ENCODE data around the gene TENT5C.
A peak's percentile ranks its signal among the peaks of the same experiment; 100 is the strongest.

The TENT5C gene

DNA sequence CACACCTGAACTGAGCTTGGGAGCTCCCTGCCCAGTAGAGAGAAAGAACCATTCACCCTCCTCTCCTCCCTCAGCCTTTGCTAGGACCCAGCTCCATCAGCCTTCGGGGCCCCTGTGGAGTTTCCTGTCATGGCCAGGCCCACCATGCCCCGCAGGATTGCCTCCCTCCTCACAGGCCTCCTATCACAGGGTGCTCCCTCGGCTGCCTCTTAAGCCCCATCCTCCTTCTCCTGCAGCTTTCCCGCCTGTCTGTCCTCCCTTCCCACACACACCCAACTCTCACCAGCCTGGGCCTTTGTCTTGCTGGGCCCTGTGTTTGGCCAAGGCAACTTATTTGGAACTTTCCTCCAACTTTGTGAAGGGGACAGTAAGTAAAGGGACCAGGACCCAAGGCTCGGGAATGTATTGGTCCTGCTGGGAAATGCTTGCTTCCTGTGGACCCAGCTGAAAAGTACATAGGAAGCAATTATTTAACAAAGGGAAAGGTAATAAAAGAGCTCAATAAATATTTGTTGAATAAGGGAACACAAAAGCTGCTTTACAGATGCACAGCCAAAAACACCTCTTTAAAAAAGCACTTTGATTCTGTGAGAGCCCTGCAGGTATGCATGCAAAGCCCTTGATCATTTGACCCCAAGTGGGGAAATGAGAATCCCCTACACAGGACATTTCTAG lies 31.6 kb upstream of the TENT5C start:
- no peak for DNase-seq

DNA sequence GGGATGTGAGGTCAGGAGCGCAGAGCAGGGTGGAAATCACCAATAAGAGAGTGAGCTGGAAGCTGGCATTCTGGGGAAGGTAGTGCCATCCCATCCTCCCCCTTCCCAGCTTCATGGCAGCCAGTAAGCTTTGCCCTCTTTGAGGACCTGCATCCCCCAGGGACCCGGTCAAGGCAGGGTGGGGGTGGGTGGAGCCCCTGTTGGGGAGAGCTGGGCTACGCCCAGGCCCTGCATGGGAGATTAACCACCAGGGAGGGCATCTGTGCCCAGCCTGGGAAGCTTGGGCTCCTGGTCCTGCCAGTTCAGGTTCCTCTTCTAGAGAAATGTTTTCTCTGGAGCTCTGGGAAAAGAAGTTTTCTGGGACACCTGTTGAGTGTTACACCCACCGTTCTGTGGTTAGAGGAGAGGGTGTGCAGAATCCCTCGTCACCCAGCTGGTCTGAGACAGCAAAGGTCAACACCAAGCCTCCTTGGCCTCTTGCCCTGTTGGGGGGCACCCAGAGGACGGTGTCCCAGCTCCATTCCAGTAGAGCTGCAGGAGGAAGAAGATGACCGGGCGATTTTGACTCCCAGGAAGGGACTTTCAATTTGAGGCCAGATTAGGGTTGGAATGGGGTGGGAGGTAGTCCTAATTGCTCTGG lies 30.1 kb upstream of the TENT5C start:
- DNase-seq, result no peak

DNA sequence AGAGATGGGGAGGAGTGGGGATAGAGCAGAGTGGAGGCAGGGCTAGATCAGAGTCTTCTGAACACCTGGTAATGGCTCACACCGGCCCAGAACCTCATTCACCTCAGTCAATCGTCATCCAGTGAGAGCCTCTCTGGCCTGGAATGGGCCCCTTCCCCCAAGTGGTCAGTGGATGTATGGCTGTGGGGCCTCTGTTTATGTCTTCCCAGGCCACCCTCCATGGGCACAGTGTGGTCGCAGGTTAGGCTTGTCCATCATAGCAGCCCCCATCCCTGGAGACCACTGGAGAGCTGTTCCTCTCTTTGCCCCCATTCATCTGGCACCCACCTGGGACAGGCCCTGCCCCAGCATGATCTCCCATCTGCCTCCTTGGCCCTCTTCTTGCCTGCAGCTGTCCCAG lies 29.6 kb upstream of the TENT5C start:
- no peak for DNase-seq

DNA sequence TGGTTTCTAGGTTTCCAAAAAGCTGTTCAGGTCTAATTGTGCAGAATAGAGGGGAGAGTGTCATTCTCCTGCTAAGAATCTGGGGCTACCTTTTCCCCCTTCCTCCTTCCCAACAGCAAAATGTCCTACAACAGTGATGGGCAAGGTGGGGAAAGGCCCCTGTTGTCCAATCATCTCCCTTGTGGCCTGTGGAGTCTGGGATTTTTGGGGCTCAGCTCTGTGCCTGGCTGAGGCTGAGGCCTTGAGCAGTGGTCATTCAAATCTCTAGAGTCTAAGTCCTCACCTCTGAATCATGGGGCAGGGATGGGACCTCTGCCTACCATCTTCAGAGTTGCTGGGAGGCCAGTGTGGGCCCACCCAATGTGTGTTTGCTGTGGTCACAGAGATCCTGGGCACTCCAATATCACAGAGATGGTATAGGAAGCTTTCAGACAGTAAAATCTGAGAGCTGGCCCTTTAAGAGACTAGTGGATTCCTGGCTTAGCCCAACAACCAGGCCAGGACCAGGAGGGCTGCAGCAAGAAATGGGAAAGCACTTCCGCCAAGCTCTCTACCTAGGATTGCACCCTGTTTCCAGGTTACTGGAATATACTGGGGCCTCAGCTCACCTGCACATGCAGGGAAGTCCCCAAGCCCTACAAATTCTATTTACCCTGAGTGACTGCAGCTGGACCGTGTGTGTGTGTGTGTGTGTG lies 28.5 kb upstream of the TENT5C start:
- no peak for DNase-seq

DNA sequence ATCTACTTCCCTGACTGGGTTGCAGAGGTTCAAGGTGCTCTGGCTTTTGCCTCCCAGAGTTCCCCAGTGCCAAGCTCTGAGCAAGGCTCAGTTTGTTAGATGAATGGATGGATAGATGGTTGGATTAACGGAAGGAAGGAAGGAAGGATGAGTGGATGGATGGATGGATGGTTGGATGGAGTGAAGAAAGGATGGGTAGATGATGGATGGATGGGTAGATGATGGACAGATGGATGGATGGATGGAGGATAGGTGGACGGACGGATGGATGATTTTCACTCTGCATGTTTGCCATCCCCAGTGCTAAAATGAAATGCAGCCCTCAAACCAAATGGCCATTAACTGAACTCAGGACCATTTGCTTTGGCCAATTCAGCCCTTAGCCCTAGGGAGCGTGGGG lies 27.4 kb upstream of the TENT5C start:
- no peak for DNase-seq

DNA sequence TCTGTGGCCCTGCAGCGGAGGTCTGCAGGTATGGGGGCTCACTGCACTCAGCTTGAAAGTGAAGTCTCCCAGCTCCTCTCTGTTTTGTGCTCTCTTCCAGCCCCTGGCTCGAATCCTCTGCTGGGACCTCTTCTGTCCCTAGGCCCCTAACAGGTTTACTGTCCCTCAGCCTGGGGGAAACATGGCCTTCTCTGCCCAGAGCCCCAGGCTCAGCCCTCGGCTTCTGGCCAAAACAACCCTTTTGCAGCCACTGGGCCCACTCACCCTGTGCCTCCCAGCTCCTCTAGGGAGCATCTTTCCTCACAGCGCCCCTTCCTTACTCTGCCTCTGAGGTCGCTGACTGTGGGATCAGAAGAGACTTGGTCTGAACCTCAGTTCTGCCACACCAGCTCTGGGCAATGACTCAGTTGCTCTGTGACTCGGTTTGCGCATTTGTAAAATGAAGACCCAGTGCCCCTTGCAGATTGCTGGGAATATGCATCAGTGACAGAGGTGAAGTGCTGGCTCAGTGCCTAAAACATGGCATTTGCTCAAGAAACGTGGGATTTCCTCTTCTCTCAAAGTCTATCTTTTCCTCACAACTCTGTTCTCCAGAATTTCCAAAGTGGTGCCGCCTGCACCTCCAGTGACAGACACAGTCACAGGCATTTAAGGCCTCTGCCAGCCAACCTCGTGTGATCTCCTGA lies 26.5 kb upstream of the TENT5C start:
- no peak for DNase-seq

DNA sequence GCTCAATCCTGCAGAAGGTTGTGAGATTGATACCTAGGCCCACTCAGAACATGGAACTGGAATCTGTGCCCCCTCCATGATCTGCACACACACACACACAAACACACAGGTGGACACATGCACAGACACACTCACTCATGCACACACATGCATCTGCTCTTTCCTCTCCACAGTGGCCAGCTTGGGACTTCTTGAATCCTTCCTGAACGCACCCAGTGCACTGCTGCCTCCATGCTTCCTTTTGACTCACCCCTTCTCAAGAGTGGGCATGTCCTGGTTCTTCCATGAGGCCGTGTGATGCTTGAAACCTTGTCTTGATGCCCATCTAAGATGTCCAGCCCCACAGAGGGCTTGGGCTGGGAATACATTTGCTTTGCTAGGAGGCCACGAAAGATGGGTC lies 25.4 kb upstream of the TENT5C start:
- DNase-seq, result no peak

DNA sequence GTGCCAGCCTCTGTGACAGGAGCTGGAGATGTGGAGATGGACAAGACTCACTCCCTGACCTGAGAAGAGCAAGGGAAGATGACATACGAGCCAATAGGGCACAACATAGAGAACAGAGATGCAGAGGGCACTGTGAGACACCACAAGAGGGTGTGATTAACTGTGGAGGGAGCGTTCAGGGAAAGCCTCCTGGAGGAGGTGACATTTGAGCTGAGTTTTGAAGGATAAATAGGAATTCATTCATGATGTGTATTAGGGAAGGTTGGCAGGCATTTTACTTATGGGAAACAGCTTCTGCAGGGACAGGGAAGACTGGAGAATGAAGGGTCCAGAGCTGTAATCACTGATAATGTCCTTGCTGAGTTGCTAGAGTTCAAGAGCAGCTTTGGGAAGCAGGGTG lies 25.0 kb upstream of the TENT5C start:
- DNase-seq, result no peak

DNA sequence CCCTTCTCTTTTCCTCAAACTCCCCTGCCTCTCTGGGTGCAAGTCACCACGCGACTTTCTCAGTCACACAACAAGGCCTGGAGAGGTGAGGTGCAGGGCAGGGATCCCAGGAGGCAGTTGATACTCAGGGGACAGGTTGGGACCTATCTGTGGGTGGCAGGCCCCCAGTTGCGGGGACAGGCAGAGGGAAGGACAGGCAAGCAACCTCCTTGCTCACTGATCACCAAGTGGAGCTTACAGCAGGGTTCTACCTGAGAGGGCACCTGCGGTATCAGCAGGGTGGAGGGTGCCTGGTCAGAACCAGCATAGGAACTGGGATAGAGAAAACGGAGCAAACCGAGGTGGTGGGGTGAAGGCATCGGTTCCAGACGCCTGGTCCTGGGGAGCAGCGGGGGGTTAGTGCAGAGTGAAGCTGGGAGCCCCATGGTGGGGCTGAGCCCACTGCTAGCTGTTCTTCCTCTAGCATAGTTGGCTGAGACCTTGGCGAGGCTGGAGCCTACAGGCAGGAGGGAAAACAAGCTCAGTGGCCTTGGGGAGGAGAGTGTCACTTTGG lies 24.4 kb upstream of the TENT5C start:
- DNase-seq, result no peak

DNA sequence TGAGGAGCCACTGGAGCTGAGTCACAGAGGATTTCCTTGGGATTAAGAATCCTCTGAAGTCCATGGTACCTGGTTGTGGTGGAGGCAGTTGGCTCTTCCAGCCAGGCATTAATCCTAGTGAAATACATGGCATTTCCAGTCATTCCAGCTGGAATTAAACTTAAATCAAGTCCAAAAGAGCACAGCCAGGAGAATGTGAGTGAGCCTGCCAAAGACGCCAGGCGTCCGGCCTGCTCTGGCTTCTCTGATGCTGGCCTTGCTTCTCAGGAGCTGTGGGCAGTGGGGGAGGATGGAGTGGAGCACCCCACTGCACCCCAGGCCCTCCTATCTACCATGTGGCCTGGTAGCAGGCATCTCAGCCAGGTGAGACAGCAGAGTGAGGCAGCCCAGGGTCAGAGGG lies 23.4 kb upstream of the TENT5C start:
- no peak for DNase-seq

DNA sequence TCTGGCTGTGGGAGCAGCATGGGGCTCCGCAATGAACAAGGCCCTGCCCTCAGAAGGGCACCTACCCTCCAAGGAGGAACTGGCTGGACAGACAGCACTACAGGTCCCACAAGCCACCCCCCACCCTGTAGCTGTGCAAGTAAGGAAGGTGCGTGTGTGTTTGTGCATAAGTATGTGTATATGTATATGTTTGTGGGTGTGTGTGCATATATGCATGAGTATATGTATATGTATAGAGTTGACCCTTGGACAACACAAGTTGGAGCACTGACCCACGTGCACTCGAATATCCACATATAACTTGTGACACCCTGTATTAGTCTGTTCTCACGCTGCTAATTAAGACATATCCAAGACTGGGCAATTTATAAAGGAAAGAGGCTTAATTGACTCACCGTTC lies 22.6 kb upstream of the TENT5C start:
- no peak for DNase-seq

DNA sequence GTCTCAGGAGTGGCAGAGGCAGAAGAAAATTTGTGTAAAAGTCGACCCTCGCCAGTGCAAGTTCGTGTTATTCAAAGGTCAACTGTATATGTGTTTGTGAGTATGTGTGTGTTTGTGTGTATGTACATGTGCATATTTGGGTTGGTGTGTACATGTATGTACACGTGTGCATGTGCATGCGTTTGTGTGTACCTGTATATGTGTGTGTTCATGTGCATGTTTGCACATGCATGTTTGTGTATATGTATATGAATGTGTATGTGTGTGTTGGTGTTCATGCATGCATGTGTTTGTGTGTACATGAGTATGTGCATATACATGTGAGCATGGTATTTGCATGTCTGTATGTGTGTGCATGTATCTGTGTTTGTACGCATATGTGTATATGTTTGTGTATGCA lies 21.7 kb upstream of the TENT5C start:
- DNase-seq, result no peak

DNA sequence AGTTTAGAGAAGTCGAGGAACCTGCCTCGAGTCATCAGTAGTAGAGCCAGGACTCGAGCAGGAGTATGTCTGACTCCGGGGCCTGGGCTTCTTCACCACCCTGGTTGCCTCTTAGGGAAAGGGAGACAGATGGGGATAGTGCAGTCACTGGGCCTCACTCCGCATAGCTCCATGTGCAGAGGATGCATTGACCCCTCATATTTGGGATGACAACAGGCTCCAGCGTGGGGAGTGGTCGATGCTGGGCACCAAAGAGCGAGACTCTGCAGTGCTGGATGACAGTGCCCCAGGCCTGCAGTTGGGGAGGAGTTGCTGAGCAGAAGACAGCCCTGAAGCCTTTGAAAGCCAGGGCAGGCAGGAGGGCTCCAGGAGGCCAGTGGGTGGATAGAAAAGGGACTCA lies 20.8 kb upstream of the TENT5C start:
- no peak for DNase-seq

DNA sequence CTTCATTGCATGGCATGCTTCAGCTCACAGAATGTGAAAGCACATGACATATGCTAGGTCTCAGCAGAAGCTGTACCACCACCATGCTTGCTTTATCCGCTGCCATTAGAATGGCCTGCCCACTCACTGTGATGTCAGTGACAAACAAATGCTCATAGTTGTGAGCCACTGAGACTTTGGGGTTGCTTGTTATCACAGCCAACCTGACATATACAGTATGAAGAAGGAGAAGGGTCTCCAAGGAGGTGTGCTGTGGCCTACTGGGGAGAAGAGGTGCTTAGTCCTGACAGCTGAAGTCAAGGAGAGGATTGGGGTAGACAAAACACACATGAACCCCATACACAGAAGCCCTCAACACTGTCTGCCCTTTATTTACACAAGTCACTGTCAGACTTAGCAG lies 19.5 kb upstream of the TENT5C start:
- DNase-seq, result no peak

DNA sequence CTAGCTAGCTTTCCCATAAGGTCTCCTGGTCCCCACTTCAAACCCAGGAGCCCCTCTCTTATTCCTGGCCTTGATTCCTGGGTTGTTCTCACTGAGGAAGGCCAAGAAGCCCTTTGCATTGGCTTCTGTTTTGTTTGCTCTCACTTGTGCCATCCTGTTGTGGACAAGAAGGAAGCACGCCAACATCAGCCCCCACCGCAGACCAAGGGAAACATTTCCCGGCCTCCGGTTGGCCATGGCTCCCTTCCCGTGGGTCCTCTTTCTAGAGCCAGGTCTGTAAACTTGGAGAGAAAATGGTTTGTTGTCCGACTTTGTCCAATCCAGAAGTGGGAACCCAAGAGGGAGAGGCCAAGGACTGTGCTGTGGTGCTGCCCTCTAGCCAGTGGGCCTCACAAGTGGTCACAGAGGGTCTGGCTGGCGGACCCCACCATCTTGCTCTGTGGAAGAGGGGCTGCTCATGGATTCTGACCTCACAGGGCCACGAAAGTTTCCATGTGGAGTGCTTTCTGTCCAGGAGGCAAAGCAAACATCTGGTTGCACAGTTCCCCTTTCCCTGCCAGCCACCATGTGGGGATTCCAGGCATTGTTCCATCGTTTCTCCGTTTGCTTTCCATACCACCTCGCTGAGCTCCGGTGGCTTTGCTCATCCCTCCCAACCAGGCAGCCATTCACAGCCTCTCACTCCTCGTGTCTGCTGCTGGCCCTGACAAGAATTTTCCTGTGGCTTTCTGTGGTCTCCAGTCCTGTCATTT lies 18.9 kb upstream of the TENT5C start:
- no peak for DNase-seq

DNA sequence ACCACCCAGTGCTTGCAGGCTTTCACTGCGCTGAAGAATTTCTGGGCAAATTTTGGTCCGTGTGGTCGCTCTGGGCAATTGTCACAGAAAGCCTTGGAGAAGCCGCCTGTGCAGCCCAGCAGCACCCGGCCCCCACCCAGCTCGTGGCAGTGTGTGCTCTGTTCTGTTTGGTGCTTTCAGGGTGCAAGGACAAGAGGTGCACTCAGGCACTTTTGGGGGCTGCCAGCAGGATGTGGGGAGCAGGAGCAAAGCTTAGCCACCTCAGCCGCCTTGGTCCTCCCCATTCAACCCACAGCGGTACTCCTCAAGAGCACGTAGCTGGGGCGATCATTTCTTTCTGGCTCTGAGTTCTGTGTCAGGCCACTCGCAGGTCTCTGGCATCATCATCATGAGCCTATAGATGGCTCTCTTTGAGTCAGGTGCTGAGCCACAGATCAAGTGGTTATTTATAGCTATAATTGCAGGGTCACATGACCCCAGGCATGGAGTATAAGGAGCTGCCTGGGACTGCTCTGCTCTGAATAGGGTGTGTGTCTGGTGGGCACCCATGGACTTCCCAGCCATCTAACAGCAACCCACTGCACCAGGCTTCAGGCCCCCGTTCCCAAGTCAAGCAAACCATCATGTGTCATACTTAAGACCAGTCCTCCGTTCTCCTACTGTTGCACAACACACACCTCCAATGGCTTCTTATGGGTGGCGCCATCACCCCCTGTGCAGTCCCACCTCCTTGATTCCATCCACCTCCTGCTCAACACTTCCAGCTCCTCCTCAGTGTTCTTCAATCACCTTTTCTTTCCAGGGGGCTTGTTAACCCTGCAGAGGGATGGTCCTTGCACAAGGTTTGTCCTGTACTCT lies 18.1 kb upstream of the TENT5C start:
- DNase-seq, result no peak

DNA sequence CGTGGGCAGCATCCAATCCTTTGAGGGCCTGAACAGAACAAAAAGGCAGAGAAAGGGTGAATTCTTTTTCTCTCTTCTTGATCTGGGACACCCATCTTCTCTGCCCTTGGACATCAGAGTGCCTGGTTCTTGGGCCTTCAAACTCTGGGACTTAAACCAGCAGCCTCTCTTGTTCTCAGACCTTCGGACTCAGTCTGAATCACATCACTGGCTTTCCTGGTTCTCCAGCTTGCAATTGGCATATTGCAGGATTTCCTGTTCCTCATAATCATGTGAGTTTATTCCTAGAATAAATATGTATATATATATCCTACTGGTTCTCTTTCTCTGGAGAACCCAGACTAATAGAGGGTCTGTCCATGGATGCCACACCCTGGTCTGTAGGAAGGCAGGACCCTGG lies 16.3 kb upstream of the TENT5C start:
- peak; percentile 14 for DNase-seq

DNA sequence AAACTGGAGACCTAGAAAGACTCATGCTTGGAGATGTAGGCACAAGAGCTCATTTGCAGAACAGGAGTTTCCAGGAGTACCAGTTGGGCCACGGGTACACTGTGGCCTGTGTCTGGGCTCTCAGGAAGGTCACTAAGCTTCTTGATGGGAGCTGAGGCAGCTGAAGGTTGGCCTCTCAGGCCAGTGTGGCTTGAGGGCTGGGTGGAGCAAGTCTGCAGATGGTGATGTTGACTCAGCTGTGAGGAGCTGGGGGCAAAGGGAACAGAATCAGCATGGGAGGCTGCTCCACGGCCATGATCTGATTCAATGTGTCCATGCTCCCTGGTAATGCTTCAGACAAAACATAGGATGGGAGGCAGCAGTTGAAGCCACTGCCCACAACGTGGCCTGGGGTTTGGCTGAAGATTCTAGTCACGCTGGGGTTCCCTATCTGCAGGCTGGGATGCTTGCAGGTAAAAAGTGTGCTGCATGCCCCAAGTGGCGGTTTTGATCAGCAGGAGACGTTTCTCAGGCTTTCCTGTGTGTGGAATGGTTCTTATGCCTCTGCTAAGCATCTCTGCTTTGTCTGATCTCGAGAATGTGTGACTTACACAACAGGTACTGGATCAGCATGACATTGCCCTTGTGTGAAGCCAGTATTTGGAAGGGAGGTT lies 15.4 kb upstream of the TENT5C start:
- DNase-seq, result no peak

DNA sequence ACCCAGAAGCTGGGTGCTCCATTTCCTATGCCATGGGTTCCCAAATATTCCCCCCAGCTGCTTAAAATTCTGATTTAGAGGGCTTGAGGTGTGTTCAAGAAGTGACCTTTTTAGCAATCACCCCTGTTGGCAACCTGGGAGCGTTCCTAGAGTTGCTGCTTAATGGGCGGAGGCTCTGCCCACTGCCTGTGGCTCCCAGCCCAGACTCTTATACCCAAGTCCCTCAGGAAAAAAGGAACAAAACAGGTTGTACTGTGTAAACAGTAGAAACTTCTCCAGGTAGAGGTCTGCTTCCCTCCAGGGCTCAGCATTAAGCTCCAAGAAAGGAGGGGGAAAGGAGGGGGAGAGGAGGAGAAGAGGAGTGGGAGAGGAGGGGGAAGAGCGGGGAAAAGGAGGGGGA lies 14.6 kb upstream of the TENT5C start:
- DNase-seq, result no peak

DNA sequence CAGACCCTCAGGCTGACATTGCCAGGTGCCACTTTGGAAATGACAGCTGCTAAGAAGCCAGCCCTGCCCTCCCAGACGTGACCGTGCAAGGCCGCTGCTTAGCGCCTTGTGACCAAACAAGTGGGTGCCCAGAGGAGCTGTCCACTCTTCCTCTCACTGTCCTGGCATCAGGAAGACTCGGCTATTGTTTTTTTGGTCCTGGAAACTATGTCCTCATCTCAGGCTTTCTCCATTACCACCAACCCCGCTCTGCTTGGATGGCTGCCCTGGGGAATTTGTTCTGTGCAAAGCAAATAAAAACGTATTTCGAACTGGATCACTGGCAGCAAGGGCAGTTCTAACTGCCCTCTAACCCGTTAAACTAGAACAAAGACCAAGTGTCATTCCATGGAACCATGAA lies 13.7 kb upstream of the TENT5C start:
- no peak for DNase-seq

DNA sequence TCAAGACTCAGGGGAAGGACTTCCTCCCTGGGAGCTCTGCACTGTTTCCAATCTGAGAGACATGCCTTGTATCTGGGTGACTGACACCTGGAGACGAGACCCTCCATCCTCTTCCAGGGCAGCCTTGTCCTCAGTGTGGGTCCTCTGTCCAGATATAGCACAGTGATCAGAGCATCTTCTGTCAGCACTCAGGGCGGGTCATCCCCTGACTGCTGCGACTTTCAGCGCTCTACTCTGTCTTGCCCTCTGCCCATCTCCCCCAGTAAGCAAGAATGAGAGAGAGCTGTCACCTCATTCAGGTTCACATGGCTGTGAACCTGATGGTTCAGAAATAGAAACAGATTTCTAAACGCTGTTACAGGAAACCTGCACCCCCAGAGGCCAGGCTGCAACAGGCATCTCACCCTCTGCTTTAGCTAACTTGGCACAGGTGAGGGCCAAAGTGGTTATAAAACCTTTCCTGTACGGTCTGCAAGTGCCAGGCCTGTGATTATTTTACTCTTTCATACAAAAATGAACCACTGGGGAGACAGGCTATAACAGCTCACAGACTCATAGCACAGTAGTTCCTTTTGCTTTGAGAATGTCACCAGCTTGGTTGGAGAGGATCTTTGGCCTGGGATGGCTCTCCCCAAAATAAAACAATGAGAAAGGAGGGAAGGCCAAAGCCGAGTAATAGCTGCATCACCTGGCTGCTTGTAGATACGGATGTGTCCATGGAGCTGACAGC lies 11.4 kb upstream of the TENT5C start:
- DNase-seq, result no peak

All from inflammatory macrophage treated with lipopolysaccharide for 4 hours (primary cell).